ENCODE data around the gene MPRIP.

Gene MPRIP

GRCh38 chr17:17028059-17028877 is 14.0 kb upstream of the MPRIP start:
- peak; percentile 28 for DNase-seq (ENCODE audit: low spot score)

DNA sequence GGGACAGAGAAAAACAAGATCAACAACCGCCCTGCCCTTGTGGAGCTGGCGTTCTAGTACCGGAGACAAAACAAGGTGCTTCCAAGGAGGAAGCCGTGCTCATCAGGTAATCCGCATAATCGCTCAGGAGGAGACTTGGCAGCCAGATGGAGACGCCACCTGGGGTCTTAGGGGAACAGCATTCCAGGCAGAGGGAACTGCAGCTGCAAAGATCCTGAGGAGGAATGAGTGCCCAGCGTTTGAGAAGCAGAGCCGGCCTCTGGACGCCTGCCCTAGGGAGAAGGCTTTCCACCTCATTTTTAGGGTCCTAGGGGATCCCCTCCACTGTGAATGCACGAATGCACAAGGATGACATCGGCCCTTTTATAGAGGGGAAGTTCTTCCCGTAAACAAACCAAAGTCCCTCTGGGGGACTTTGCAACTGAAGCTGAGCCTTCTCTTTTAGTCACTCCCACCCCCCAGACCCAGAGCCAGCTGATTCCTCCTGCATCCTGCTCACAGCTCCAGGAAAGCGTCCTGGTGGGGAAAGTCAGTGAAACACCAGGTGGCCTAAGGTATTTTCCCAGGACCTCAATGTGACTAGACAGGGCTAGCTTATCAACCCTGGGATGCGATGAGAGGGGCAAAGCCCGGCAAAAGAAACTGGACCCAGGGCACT is 13.2 kb upstream of the MPRIP start:
- no peak for DNase-seq (ENCODE audit: low spot score)

DNA sequence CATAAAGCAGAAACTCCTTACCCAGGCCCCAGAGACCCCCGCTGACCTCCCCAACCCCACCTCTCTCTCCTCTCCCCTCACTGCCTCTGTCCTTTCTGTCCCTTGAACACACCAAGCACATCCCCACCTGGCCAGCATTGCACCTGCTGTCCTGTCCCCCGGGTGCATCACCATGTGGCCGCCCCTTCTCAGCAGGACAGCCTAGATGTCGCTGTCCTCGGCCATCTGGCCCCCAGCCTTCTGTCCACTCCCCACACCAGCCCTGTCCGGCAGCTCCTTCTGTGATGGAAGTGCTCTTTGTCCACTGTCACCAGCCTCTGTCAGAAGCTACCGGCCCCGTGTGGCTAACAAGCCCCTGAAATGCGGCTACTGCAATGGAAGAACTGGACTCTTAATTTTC is 12.3 kb upstream of the MPRIP start:
- DNase-seq (ENCODE audit: low spot score), result no peak

DNA sequence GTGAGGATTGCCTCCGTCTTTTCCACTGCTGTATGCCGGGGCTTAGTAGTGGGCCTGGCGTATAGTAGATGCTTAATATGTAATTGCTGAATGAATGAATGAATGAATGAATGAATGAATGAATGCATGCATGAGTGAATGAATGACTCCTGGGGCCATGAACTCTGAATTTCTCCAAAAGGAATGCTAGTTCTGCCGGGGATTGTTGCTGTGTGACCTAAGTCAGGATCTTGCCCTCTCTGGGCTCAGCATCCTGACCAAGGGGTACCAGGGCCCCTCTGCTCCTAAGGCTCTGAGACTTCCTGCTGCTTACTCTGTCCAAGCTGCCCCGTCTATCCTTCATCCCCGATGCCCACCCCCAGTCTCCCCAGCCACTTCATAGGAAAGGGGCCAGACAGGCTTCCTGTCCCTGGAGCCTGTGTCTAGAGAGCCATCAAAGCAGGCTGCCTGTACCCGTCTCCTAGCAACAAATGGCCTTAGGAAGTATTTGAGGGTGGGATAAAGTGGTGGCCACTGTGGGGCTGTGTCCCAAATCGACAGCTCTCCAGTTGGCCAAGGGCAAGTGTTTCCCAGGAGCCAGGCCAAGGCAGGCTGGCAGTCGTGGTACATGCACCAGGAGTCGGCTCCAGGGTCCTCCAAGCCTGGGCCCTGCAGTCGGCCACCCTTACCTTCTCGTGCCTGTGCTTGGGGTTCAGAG is 11.6 kb upstream of the MPRIP start:
- no peak for DNase-seq (ENCODE audit: low spot score)

GRCh38 chr17:17032131-17032692 is 10.0 kb upstream of the MPRIP start:
- DNase-seq (ENCODE audit: low spot score), result no peak

DNA sequence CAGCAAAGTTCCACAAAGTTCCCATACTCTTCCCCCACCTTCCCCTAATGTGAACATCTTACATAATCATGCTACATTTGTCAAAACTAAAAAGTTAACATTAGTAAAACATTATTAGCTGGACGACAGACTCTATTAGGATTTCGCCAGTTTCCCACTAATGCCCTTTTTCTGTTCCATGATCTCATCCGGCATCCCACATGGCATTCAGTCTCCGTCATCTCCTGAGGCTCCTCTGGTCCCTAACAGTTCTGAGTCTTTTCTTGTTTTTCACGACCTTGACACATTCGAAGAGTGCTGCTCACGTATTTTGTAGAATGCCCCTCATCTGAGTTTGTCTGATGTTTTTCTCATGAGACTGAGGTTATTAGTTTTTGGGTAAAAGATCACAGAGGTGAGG is 8.8 kb upstream of the MPRIP start:
- DNase-seq (ENCODE audit: low spot score), result no peak

DNA sequence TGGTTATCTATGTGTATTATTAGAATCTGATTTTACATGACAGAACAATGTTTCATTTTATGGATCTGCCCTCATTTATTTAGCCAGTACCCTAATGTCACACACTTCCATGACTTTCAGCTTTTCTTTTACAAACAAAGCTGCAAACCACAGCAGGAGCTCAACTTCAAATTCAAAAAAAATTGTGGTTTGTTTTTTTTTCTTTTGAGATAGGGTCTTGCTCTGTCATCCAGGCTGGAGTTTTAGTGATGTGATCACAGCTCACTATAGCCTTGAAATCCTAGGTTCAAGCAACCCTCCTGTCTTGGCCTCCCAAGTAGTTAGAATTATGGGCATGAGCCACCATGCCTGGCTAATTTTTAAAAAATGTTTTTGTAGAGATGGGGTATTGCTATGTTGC is 8.2 kb upstream of the MPRIP start:
- no peak for DNase-seq (ENCODE audit: low spot score)

DNA sequence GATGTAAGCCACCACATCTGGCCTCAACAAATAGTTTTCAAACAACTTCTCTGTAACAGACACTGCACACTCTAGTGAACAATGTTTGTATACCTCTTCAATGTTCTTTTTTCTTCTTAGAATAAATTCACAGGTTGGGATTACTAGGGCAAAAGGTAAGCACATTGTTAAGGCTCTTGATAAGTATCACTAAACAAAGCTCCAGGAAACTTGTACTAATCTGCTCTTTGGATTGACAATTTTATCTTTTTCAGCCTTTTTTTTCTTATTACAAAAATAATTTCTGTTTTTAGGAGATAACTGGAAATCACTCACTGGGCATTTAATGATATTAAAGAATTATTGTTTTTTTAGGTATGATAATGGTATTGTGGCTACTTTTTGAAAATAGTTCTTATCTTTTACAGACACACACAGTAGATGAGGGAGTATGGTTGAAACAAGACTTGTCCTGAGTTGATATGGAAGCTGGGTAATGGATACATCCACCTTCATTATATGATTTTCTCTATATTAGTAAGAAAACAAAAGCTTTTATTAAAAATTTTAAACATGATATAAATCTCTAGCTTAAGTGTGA is 7.7 kb upstream of the MPRIP start:
- no peak for DNase-seq (ENCODE audit: low spot score)

GRCh38 chr17:17035490-17035889 is 6.8 kb upstream of the MPRIP start:
- DNase-seq (ENCODE audit: low spot score), result no peak

GRCh38 chr17:17035920-17036523 is 6.2 kb upstream of the MPRIP start:
- no peak for DNase-seq (ENCODE audit: low spot score)

GRCh38 chr17:17036524-17036998 is 5.7 kb upstream of the MPRIP start:
- DNase-seq (ENCODE audit: low spot score), result no peak

DNA sequence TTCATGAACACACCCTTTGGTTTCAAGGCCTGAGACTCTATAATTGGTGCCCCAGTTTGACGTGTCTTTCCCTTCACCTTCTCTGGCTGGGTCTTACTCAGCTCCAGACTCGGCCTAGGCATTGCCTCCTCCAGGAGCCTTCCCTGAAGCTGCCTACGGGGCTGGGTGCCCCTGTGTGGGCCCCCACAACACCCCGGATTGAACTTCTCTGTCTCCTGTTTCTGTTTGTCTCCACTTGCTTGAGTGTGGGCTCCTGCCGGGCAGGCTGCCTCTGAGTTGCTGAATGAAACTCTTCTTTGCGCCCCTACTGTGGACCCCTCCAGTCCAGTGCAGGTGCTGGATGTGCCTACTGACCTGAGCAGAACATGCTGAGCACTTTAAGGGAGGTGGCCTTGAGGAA is 2.3 kb upstream of the MPRIP start:
- no peak for DNase-seq (ENCODE audit: low spot score)

GRCh38 chr17:17041018-17041521 is 1.2 kb upstream of the MPRIP start:
- DNase-seq (ENCODE audit: low spot score), result no peak

DNA sequence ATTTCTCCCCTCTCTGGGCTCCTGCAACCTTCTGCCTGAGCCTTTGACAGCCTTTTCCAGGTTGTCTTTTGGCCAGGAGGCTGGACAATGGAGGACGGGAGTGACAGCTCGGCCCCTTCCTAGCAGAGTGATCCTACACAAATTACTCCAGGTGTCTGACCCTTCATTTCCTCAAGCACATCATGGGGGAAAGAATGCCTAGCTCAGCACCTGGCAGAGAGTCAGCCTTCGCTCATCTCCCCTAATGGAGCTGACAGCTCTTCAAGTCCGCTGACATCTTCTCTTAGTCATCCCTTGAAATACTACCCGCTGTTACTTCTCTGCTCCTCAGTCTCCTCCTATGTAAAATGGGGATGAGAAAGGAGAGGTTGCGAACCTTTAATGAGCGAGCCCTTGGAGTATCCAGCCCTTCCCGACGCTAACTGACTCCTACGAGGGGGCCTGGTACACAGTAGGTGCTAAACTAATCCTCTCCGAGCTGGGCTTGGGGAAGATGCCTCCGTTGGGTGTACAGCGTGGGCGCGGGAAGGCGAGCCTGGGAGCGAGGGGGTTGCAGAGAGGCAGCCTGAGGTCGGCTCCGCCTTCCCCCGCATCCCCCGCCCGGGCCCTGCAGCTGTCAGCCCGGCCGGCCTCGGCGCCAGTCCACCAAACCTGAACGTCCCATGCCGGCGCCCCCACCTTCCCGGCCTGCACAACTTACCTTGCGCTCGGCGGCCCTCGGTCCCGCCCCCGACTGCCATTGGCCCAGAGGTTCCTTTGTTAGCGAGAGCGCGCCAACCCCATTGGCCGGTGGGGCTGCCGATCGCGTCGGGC is 480 bp upstream of the MPRIP start:
- DNase-seq (ENCODE audit: low spot score), result peak; percentile 91

DNA sequence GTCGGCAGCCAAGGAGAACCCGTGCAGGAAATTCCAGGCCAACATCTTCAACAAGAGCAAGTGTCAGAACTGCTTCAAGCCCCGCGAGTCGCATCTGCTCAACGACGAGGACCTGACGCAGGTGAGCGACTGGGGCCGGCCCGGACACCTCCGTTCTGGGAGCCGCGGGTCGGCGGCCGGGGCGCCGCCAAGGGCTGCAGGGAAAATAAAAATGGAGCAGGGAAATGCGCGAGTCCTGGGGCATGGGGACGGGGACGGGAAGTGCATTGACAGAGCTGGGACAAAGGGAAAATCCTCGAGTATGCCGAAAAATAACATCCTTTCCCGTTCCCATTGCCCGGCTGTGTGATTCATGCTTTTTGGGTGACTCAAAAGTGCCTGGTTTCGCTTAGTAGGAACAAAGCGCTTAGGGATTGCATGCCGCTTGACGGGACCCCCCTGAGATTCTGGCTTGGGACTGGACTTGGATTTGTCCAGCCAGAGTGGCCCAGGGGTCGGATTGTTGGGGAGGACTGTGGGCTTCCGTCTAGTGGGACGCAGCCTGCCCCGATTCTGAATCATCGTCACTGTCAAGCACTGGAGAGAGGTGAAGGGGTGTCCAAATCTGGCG is 699 bp downstream of the MPRIP start:
- DNase-seq (ENCODE audit: low spot score), result peak; percentile 28

GRCh38 chr17:17043461-17044271 is 1.4 kb downstream of the MPRIP start:
- DNase-seq (ENCODE audit: low spot score), result peak; percentile 50

- no peak for DNase-seq (ENCODE audit: low spot score)
Observed at GRCh38 chr17:17044846-17045561, 2.7 kb downstream of the MPRIP start.

GRCh38 chr17:17048106-17048505 is 5.8 kb downstream of the MPRIP start:
- DNase-seq (ENCODE audit: low spot score), result no peak
